Choroid plexus epithelial cell (primary cell): Measurements from ENCODE around the gene SNCAIP.
"Not testable (repeated sequence)": the region's sequence is repeated elsewhere in the genome, so short reads cannot be mapped to it uniquely, and the experiment has no call there.

Experiments used
- DNase-seq: peaks from one replicate; pipeline ENCODE4 v3.0.0-alpha.2; 2010; ENCODE audit warnings: low read depth
- H3K4me3 ChIP-seq: 2 replicates; pipeline ENCODE4 v1.5.1; 2011; ENCODE audit warnings: low read depth, mild to moderate bottlenecking, control low read depth, low read length, moderate library complexity
- TF ChIP-seq, protein P1 (sequence below): conservative IDR thresholded peaks from 2 replicates; pipeline ENCODE4 v1.5.1; 2011; ENCODE audit warnings: low read depth, mild to moderate bottlenecking, control low read depth, inconsistent platforms, low read length, moderate library complexity

The SNCAIP gene

DNA sequence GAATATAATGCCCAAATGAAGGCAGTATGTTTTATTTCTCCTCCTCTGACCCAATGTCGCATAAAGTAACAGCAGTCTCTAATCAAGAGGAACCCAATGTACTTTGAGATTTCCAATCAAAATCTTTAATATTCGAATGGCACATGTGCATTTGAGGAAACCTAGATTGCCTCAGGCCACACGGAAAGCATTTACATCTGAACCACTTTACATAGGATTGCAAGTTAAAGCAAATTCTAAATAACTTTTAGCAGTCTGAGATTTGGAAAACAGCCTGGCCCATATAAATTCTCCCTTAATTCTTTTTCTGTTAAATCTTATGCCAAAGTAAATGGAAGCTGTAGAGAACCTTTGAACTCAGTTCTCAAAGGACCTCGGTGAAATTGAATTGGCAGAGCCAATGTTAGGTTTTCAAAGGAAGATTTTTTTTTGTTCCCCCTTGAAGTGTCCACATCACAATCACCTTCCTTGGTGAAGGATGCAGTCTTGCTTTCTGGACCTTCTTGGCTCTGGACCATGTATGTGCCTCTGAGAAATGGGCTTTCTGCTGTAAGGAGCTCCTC, 57.3 kb downstream of the SNCAIP start:
- no peak for DNase-seq
- TF ChIP-seq, protein P1, sequence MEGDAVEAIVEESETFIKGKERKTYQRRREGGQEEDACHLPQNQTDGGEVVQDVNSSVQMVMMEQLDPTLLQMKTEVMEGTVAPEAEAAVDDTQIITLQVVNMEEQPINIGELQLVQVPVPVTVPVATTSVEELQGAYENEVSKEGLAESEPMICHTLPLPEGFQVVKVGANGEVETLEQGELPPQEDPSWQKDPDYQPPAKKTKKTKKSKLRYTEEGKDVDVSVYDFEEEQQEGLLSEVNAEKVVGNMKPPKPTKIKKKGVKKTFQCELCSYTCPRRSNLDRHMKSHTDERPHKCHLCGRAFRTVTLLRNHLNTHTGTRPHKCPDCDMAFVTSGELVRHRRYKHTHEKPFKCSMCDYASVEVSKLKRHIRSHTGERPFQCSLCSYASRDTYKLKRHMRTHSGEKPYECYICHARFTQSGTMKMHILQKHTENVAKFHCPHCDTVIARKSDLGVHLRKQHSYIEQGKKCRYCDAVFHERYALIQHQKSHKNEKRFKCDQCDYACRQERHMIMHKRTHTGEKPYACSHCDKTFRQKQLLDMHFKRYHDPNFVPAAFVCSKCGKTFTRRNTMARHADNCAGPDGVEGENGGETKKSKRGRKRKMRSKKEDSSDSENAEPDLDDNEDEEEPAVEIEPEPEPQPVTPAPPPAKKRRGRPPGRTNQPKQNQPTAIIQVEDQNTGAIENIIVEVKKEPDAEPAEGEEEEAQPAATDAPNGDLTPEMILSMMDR, result no peak
- no peak overlapping the region for H3K4me3 ChIP-seq

DNA sequence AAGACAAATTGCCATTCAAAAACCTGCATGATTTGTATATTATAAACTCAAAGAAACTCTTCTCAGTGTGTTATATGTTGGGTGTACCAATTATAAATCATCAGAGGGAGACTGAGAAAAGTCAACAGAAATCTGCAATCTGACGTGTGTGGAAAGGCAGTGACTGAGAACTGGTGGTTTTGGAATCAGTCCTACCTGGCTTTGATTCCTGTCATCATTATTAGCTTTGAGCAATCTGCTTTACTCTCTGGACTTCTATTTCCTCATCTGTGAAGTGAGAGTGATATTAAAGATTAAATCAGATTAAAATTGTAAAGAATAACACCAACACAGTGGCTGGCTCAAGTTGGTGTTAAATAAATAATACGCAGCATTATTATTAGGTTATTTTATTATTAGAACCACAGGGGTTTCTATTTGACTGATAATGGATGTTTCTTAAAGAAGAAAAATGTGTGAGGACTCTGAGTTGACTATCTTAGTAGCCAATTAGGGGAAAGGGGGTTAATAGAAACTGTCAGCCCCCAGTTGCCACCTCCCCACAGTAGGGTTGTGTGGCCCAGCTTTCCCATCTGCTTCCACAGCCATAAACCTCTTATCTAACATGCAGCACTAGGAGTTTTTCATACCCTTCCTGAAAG, 59.6 kb downstream of the SNCAIP start:
- H3K4me3 ChIP-seq, result no peak overlapping the region
- no peak for DNase-seq
- TF ChIP-seq, protein P1, result no peak

DNA sequence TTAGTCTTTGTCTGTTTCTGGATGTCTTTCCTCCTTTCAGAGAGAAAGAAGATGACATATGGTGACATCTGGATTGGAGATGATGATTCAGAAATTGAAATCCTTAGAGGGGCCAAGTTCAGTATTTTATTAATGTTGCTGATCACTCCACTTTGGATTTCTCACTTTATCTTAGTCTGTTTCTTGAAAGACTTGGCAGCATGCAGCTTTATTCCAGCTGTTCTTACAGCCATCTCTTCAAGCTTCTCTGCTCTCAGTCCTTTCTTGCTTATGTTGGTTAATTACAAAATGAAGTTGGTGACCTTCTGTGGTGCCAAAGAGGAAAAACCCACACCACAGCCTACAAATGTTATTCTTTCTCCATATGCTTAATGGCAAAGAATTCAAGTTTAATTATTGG, 62.1 kb downstream of the SNCAIP start:
- TF ChIP-seq, protein P1, result no peak
- no peak overlapping the region for H3K4me3 ChIP-seq
- no peak for DNase-seq

DNA sequence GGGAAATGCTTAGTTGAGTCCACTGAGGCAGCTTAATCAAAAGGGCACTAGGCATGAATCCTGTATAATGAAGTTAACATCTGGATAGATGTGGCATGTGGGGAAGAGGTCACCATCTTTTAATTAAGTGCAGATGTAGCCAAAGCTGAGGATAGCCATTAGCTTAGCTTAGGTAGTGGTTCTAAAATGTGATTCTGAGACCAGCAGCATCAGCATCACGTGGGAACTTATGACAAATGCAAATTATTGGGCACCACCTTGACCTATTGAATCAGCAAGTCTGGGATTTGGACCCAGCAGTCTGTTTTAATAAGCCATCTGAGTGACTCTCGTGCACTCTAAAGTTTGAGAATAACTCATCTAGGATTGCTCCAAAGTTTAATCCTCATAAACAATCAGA, 63.8 kb downstream of the SNCAIP start:
- no peak overlapping the region for H3K4me3 ChIP-seq
- TF ChIP-seq, protein P1, result no peak
- DNase-seq, result no peak

DNA sequence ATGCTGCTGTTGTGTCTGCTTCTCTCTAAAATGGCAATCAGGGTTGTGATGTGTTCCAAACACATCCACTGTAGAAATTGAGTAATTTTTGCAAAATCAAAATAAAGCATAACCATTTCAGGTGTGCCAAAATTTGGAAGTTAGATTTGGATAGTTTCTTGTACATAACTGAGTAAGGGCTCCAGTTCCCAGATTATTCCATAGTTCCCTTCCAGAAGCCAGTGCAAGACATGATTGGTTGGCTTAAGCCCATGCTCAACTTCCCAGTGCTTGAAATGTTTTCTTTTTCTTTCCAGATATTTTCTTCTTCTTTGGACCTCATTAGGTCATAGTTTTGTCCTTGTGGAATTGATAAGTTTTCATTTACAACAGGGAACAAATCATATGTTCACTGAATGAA, 64.2 kb downstream of the SNCAIP start:
- TF ChIP-seq, protein P1, result no peak
- no peak for DNase-seq
- H3K4me3 ChIP-seq, result no peak overlapping the region

DNA sequence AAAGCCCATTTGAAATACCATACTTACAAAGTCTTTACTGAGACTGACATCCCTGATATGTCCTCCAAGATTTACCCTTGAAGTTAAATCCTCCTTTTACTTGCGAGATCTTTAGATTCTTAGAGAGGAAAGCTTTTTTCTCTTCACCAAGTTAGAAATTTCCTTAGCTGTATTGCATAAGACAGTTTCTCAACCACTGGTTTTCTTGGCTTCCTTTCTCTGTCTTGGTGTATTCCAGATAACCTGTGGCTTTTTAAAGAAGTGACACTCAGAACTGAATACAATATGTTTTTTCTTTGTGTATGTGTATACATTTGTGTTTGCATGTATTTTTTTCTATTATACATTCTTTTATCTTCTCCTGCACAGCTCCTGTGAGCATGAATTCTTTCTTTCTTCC, 65.0 kb downstream of the SNCAIP start:
- TF ChIP-seq, protein P1, result no peak
- peak; percentile 17 for DNase-seq

DNA sequence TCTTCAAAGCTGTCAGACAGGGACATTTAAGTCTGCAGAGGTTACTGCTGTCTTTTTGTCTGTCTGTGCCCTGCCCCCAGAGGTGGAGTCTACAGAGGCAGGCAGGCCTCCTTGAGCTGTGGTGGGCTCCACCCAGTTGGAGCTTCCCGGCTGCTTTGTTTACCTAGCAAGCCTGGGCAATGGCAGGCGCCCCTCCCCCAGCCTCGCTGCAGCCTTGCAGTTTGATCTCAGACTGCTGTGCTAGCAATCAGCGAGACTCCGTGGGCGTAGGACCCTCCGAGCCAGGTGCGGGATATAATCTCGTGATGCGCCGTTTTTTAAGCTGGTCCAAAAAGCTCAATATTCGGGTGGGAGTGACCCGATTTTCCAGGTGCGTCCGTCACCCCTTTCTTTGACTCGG, 70.9 kb downstream of the SNCAIP start:
- DNase-seq, H3K4me3 ChIP-seq: not testable (repeated sequence)

More for the DNA sequence above, 65.0 kb downstream of the SNCAIP start:
- H3K4me3 ChIP-seq, result no peak overlapping the region
